ENCODE data around the gene EPHB2. TPM values are rescaled to one million over a fixed set of nuclear protein-coding genes. Genes with fewer than 3 reads are reported as not detected.
A peak's percentile ranks its signal among the peaks of the same experiment; 100 is the strongest.

EPHB2 gene
- total and polyA plus RNA-seq, 2 of the 4 experiments (the other 2 are of a cell fraction), result 52.3 to 58.8 TPM

- H3K9me3 ChIP-seq (ENCODE audit: control insufficient read depth, insufficient read depth, low read length), result no peaks in the 10 kb centered on the region
- TF ChIP-seq MAZ (IDR thresholded peaks at IDR 0.05; ENCODE audit: borderline replicate concordance, low read depth, low read length) (no peak), POLR2A (IDR thresholded peaks at IDR 0.05; ENCODE audit: low read depth, low read length) (no peak), MXI1 (IDR thresholded peaks at IDR 0.05; ENCODE audit: borderline replicate concordance, low read depth, low read length) (no peak), NFE2L2 (IDR thresholded peaks at IDR 0.05; ENCODE audit: low read depth, low read length) (no peak), FOS (IDR thresholded peaks at IDR 0.05; ENCODE audit: low read depth, low read length) (no peak), RAD21 (IDR thresholded peaks at IDR 0.05; ENCODE audit: low read length) (no peak), CHD1 (IDR thresholded peaks at IDR 0.05; ENCODE audit: low read depth, low read length) (no peak), RFX5 (IDR thresholded peaks at IDR 0.05; ENCODE audit: low read depth, low read length) (no peak), CEBPB (IDR thresholded peaks at IDR 0.05; ENCODE audit: low read depth, low read length) (no peak)
- peak overlapping the region; percentile 72 for H2BK120ac ChIP-seq (ENCODE audit: low read depth, low read length)
- H3K4me2 ChIP-seq (ENCODE audit: low read depth, low read length), result no peak overlapping the region
- DNase-seq (no peak), ATAC-seq (ENCODE audit: low read depth) (no peak)
- H3K4me1 ChIP-seq (ENCODE audit: control insufficient read depth, insufficient read depth, low read length), result peaks cover 49% of the 10 kb centered on the region
- H3K27ac ChIP-seq (ENCODE audit: insufficient read depth, low read length), result peak overlapping the region; percentile 13; the same call in 1 of the 2 replicates
- H2BK15ac ChIP-seq (ENCODE audit: low read depth, low read length), result peak overlapping the region; percentile 90; the same call in 2 of the 3 replicates
- H4K8ac ChIP-seq (ENCODE audit: low read depth in 2 of 2, low read length in 2 of 2), result peak overlapping the region; percentile 1 to 65; a peak in 3 of 4 replicates
- 51% methylated on average over 3 of the region's 6 CpGs; no CpG with 5 or more reads in 1 of the 2 experiments for WGBS, 2 experiments (ENCODE audit: extremely low coverage in 2 of 2, insufficient read length in 1 of 2)
- no peak overlapping the region for H2AFZ ChIP-seq (replicated peaks; ENCODE audit: low read length, poor library complexity)
- no peak overlapping the region for H3K9ac ChIP-seq (ENCODE audit: low read depth, low read length)
- peak overlapping the region; percentile 14; the same call in 1 of the 2 replicates for H3K56ac ChIP-seq (ENCODE audit: extremely low read depth, insufficient read depth, low read length)
- peaks cover 28% of the 10 kb centered on the region for H4K20me1 ChIP-seq (ENCODE audit: insufficient read depth, low read length)
- peaks cover 51% of the 10 kb centered on the region for H3K9me1 ChIP-seq (ENCODE audit: insufficient read depth, low read length)
- H3K4me3 ChIP-seq (ENCODE audit: insufficient read depth, low read depth, low read length), result no peak overlapping the region
- H3K18ac ChIP-seq (ENCODE audit: low read depth, low read length), result peak overlapping the region; percentile 38
- POLR2A ChIA-PET (ENCODE audit: unreplicated experiment), result no interaction called here
- in situ Hi-C loops (cut with MboI; ENCODE audit: low sequenced_read_pairs), result no loop called here
- peak overlapping the region; percentile 78 for H3K4ac ChIP-seq (ENCODE audit: low read depth, low read length)
- dilution Hi-C loops (cut with HindIII; ENCODE audit: low sequenced_read_pairs, unreplicated experiment), result no loop called here
- intact Hi-C loops (cut with micrococcal nuclease), result loop anchor here (2.0 kb wide), 1 partner anchor 46 kb away; no protein-coding TSS in a partner anchor
- H2AK5ac ChIP-seq (ENCODE audit: low read depth, low read length), result peak overlapping the region; percentile 92
- H2BK20ac ChIP-seq (ENCODE audit: low read depth, low read length), result peak overlapping the region; percentile 30
- peak overlapping the region; percentile 69 for H3K14ac ChIP-seq (replicated peaks; ENCODE audit: low read depth, low read length)
- peak overlapping the region; percentile 46 for H4K91ac ChIP-seq (ENCODE audit: insufficient read depth, low read depth, low read length)
- no peak overlapping the region for H2AK9ac ChIP-seq (replicated peaks; ENCODE audit: low read depth, low read length, poor library complexity)
- H4K5ac ChIP-seq (ENCODE audit: low read depth, low read length), result peak overlapping the region; percentile 30
- no peaks in the 10 kb centered on the region for H3K36me3 ChIP-seq (ENCODE audit: control insufficient read depth, insufficient read depth, low read length)
- H3K27me3 ChIP-seq (ENCODE audit: control insufficient read depth, insufficient read depth, low read length), result no peaks in the 10 kb centered on the region
- CTCF ChIA-PET, result interaction anchor here (1.0 kb wide), 1 partner anchor 46 kb away, joined by 4 read pairs; no protein-coding TSS in a partner anchor
- BruUV-seq (replicated peaks), result no TSS peak
- peaks cover 39 to 59% of the 10 kb centered on the region in 2 experiments for H3K79me1 ChIP-seq (ENCODE audit: low read depth in 1 of 2, low read length in 2 of 2)
- peak overlapping the region; percentile 38 for H2BK5ac ChIP-seq (ENCODE audit: low read depth, low read length, poor library complexity, severe bottlenecking)
- H3K23ac ChIP-seq (ENCODE audit: low read depth, low read length), result peak overlapping the region; percentile 29; the same call in 1 of the 2 replicates
These were observed 40.5 kb downstream of the EPHB2 start for GRCh38 chr1:22751124-22751531.

Data from IMR-90 (cell line).